Astrocyte of the cerebellum (primary cell): Measurements from ENCODE around the gene RAB20.

Experiments used
- DNase-seq: peaks from one replicate; pipeline ENCODE4 v3.0.0-alpha.2; 2011; ENCODE audit warnings: low read depth
- H3K4me3 ChIP-seq: 2 replicates; pipeline ENCODE4 v1.5.1; 2011; ENCODE audit warnings: mild to moderate bottlenecking, low read depth, low read length, moderate library complexity
- CTCF ChIP-seq: IDR thresholded peaks from 2 replicates; pipeline ENCODE4 v1.5.1; 2012; ENCODE audit warnings: low read length, low read depth, moderate library complexity, mild to moderate bottlenecking; ENCODE audit errors: missing control alignments
- in situ Hi-C: cut with HindIII; loops from 2 replicates; pipeline ENCODE4 v1.10.0; 2017; ENCODE audit warnings: low sequenced_read_pairs

The RAB20 gene

DNA sequence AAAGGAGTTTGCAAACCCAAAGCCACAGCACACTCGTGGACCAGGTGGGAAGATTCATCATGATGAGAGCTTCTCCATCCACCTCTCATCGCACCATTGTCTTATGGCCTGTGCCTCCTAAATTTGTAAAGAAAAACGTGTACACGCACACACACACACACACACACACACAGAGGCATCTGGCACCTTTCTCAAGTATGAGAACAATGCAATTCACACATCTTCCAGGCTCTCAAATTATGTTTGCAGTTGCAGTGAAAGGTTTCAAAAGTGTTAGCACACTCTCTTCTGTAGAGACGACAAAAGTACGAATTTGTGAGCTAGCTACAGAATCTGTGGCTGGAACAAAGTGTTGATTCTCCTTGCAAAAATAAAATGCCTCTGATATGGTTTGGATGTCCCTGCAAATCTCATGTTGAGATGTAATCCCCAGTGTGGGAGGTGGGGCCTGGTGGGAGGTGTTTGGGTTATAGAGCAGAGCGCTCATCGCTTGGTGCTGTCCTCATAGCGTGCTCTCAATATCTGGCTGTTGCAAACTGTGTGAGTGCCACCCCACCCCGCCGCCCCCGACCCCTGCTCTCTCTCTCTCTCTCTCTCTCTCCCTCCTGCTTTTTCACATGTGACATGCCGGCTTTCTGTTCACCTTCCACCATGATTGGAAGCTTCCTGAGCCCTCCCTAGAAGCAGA, 21.8 kb upstream of the RAB20 start:
- in situ Hi-C loops: no loop called here
- no peak for DNase-seq
- TF ChIP-seq CTCF: no peak
- H3K4me3 ChIP-seq: no peak overlapping the region

GRCh38 chr13:110582421-110582954, 21.0 kb upstream of the RAB20 start:
- H3K4me3 ChIP-seq: no peak overlapping the region
- DNase-seq: no peak
- in situ Hi-C loops: no loop called here
- TF ChIP-seq CTCF: no peak

GRCh38 chr13:110581506-110582185, 20.1 kb upstream of the RAB20 start:
- no peak overlapping the region for H3K4me3 ChIP-seq
- no peak for DNase-seq
- no peak for TF ChIP-seq CTCF
- in situ Hi-C loops: no loop called here

- in situ Hi-C loops: no loop called here
- no peak for TF ChIP-seq CTCF
- no peak overlapping the region for H3K4me3 ChIP-seq
- no peak for DNase-seq
These were observed 19.3 kb upstream of the RAB20 start for GRCh38 chr13:110580800-110581199.

GRCh38 chr13:110578363-110578762, 16.8 kb upstream of the RAB20 start:
- in situ Hi-C loops: no loop called here
- H3K4me3 ChIP-seq: no peak overlapping the region
- TF ChIP-seq CTCF: no peak
- no peak for DNase-seq

DNA sequence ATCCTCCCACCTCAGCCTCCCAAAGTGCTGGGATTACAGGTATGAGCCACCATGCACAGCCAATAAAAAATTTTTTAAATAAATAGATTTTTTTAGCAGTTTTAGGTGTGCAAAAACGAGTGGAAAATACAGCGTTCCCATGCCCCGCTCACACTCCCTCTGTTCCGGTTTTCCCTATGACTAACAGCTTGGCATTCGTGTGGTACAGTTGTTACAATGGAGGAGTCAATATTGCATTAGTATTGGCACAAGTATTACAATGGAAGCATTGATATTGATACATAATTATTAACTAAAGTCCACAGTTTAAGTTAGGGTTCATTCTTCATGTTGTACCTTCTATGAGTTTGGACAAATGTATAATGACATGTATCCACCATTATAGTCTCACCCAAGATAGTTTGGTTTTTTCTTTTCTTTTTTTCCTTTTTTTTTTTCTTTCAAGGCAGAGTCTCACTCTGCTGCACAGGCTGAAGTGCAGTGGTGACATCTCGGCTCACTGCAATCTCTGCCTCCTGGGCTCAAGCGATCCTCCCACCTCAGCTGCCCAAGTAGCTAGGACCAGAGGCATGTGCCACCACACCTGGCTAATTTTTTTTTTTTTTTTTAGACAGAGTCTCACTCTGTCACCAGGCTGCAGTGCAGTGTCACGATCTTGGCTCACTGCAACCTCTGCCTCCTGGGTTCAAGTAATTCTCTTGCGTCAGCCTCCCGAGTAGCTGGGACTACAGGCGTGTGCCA, 15.4 kb upstream of the RAB20 start:
- no peak for DNase-seq
- no peak for TF ChIP-seq CTCF
- in situ Hi-C loops: no loop called here
- no peak overlapping the region for H3K4me3 ChIP-seq
